GM23248 (cell line): ENCODE results near the gene PACSIN3.

ENCODE experiments used
- EZH2 ChIP-seq: fragments of 200-600 bp; sonication (generic); IDR thresholded peaks from 2 replicates; pipeline ENCODE4 v1.6.1; 2018; ENCODE audit warnings: antibody characterized with exemption, mild to moderate bottlenecking; ENCODE audit not compliant: insufficient read depth, poor library complexity, severe bottlenecking
- EZH2phosphoT487 ChIP-seq: fragments of 200-600 bp; sonication (generic); IDR thresholded peaks from 2 replicates; pipeline ENCODE4 v1.6.1; 2018; ENCODE audit warnings: antibody characterized with exemption, moderate library complexity, mild to moderate bottlenecking, low read depth; ENCODE audit not compliant: insufficient read depth

DNA sequence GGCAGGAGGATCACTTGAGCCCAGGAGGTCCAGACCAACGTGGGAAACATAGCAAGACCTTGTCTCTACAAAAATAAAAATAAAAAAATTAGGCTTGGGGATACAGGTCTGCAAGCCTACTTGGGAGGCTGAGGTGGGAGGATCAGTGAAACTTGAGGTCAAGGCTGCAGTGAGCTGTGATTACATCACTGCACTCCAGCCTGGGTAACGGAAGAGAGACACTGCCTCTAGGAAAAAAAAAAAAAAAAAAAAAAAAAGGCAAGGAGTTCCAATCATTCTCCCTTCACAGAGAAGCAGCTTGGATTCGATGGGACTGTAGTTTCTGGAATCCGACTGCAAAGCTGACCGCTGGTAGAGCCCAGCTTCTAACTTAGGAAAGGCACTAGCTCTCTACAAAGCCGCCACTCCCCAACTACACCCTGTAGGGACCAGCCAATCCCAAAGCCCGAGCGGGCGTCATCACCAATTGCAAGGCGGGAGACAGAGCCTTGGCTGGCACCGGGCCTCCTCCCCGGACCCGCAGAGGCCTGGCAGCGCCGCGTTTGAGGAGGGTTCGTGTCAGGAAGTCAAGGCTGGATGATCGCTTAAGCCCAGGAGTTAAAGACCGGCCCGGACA lies 27.8 kb upstream of the PACSIN3 start:
- TF ChIP-seq EZH2 (no peak), EZH2phosphoT487 (no peak)
